UCSD-AML1 (cell line): Measurements from ENCODE around the gene TLE7.

Source experiments
- DNase-seq: peaks from one replicate; lab custom pipeline; 2025; ENCODE audit not compliant: unreplicated experiment; lab: John Stamatoyannopoulos, UW

Gene TLE7

GRCh38 chr16:71449020-71449419 lies 7.2 kb upstream of the TLE7 start:
- no peak for DNase-seq

DNA sequence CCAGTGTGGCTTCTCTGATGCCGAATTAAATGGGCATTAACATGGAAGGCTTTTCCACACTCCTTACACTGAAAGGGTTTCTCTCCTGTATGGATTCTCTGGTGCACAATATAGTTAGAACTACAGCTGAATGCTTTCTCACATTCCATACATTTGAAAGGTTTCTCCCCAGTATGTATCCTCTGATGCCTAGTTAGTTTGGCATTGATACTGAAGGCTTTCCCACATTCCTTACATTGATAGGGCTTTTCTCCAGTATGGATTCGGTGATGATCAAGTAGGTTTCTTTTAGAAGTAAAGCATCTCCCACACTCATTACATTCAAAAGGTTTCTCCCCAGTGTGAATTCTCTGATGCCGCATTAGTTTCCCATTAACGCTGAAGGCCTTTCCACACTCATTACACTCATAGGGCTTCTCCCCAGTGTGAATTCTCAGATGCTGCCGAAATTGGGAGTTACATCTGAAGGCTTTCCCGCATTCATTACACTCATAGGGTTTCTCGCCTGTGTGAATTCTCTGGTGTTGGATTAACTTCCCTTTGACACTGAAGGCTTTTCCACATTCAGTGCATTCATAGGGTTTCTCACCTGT lies 6.5 kb upstream of the TLE7 start:
- DNase-seq, result no peak

DNA sequence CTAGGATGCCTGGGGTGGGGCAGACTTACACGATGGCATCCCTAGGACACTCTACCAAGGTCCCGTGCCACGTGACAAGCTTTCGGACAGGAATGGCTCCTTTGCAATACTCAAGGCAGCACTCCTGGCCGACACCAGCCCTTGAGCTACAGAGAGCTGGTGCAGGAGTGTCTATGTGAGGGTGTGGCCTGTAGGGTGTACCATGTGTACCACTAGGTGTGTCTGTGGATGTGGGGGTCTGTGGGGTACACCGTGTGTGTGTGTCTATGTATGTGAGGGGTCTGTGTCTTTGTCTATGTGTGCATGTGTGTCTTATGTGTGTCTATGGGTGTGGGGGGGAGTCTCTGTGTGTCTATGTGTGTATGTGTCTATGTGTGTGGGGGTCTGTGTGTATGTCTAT lies 1.9 kb upstream of the TLE7 start:
- no peak for DNase-seq

- DNase-seq, result no peak
These were observed 355 bp downstream of the TLE7 start for GRCh38 chr16:71441348-71442050.

GRCh38 chr16:71440669-71441347 lies 1.0 kb downstream of the TLE7 start:
- DNase-seq, result peak; percentile 16

- no peak for DNase-seq
These were observed 2.3 kb downstream of the TLE7 start for GRCh38 chr16:71439523-71439922.

GRCh38 chr16:71436473-71436872 lies 5.4 kb downstream of the TLE7 start:
- no peak for DNase-seq

DNA sequence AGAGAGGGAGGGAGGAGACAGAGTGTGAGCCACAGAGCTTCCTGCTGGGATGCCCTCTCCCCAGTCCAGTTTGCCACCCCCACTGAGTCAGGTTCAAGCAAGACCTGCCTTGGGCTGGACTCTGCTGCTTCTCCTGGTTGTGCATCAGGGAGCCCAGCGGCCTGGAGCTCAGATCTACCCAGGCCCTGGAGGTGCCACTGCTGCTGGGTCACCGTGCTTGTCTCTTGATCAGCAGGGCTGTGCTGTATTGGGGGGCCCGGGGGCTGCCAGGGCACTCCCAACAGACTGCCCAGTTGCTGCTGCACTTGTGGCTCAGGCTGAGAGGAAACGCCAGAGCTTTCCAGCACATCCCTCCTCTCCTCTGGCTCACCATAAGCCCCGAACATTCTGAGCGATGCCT lies 8.9 kb downstream of the TLE7 start:
- no peak for DNase-seq

DNA sequence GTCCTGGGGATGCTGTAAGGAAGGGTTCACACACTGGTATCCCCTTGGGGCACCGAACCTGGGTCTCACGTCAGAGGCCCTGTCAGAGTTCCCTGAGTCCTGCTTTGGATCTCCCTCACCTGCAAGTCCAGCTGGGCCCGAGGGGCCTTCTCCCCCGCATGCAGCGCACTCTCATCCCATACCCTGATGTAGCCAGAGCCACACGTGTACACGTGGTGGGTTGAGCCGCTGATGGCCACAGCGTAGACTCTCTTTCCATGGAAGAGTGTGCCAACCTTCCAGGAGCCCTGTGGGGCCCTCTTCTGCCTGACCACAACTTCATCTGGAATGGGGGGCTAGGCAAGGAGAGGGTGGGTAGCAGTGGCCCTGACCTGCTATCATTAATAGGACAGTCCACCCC lies 9.9 kb downstream of the TLE7 start:
- no peak for DNase-seq

- no peak for DNase-seq
These were observed 10.7 kb downstream of the TLE7 start for GRCh38 chr16:71431176-71431575.

DNA sequence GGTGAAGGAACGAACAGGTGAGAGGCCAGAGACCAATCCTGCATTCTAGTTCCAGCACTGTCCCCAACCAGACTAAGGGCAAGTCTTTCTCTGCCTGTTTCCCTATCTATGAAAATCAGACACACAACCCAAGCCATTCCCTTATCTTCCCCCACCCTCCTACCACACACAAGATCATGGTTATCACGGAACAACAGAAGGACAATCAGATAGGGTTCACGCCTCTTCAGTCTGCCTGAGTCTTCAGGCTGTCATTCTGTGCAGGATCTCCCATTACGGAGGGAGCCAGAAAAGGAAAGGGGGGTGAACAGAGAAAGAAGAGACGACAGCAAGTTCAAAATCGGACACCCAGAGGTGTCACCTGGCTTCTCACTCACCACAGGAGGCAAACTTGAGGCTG lies 11.1 kb downstream of the TLE7 start:
- no peak for DNase-seq

DNA sequence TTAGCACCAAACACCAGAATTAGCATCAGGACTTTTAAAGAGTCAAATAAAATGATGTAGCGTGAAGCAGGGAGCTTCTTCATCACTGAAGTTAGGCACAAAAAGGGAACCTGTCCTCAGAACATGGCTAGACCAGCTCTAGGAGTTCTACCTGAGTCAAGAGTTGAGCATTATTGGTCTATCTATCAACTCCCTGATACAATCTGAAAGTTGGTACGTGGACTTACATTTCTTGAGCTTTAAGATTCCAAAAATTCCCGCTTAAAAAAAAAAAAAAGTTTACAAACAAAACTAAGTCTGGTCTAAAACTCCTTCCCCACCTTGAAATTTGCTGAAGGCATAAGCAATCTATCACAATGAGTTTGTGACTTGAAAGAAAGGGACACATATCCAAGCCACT lies 12.3 kb downstream of the TLE7 start:
- DNase-seq, result no peak

DNA sequence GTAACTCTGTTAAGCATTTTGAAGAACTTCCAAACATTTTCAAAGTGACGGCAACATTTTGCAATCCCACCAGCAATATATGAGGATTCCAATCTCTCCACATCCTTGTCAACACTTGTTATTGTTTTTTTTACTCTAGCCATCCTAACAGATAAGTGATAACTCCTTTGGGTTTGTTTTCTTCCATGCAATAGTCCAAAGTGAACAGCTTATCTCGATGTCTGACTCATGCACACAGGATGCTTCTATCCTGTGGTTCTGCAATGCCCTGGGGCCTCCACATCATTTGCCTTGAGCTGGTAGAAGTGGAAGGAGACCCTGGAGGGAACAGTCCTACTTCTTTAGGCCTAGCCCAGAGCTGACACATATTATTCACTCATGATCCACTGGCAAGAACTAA lies 13.0 kb downstream of the TLE7 start:
- DNase-seq, result no peak

DNA sequence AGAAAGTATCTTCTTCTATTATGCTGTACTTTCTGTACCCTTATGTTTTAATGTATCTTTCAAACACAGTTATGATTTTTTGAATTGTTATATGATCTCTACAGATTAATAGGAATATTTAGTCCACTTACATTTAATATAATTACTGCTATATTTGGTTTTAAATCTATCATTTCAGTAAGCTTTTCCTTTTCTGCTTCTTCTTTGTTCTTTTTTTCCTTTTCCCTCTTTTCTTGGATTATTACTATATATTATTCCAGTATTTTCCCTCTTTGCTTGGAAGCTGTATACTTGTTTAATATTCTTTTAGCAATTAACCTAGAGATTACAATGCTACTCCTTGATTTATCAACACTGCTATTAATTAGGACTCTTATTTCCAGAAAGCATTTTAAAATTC lies 13.5 kb downstream of the TLE7 start:
- DNase-seq, result no peak

DNA sequence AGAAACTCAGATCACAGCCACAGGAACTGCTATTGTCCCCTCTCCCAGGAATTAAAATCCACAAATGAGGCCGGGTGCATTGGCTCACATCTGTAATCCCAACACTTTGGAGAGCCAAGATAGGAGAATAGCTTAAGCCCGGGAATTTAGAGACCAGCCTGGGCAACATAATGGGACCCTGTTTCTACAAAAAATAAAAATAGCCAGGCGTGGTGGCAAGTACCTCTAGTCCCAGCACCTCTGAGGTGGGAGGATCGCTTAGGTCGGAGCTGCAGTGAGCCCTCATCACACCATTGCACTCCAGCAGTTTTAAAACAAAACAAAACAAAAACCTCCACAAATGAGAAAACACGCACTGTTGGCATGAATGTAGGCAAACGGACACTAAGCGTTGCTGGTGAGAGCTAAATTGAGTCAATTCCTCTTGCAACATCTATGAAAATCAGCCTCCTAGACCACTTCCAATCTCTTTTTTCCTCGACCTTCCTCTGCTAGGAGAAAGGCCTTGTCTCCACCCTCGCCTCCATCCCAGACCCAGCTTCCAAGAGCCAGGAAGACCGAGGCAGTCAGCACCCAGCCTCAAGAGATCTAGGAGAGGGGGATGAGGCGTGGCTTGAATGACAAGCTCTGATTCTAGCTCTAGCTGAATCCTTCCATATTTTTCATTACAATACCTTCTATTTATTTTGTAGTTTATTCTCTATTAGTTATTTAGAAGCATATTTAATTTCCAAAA lies 14.8 kb downstream of the TLE7 start:
- no peak for DNase-seq

- peak; percentile 58 for DNase-seq
These were observed 15.6 kb downstream of the TLE7 start for GRCh38 chr16:71426069-71426879.

DNA sequence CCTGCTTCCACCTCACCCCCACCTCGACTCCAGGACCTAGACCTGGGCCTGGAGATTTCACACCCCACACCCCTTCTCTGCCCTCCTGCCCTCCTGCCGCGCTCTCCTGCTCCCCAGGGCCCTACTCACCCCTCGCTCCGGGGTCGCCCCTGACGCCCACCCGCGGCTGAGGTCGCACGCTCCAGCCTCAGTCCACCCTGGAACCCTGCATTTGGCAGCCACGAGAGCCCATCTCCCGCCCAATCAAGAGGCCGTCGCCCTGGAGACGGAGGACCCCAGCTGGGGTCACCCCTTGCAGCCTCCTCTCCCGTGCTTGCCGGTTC lies 16.1 kb downstream of the TLE7 start:
- no peak for DNase-seq

- DNase-seq, result no peak
These were observed 17.2 kb downstream of the TLE7 start for GRCh38 chr16:71424626-71425025.

DNA sequence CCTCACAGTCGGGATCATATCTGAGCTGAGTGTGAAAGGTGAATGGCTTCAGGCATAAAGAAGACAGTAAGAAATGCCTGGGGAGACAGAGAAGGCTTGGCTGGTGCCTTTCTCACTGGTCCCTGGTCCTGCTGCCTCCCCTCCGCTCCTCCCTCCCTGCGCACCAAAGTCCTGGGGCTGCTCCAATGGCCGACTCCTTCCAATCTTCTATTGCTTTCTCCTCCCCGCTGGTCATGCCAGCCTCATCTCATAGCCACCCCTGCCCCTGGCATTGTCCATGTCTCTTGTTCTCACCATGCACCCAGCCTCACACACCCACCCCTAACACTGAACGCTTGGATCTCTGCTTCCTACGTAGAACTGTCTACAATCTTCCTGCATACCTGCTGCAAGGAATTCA lies 18.0 kb downstream of the TLE7 start:
- DNase-seq, result no peak

DNA sequence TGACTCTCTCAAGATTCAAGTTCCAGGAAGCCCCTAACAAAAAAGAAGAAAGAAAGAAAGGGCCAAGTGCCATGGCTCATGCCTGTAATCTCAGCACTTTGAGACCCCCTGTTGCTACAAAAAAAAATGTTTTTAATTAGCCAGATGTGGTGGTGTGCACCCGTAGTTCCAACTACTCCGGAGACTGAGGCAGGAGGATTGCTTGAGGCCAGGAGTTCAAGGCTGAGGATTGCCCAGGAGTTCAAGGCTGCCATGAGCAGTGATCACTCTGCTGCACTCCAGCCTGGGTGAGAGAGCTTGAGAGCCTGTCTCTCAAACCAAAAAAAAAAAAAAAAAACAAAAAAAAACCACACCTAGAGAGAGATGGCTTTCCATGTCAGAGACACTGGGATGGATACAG lies 18.8 kb downstream of the TLE7 start:
- DNase-seq, result no peak

DNA sequence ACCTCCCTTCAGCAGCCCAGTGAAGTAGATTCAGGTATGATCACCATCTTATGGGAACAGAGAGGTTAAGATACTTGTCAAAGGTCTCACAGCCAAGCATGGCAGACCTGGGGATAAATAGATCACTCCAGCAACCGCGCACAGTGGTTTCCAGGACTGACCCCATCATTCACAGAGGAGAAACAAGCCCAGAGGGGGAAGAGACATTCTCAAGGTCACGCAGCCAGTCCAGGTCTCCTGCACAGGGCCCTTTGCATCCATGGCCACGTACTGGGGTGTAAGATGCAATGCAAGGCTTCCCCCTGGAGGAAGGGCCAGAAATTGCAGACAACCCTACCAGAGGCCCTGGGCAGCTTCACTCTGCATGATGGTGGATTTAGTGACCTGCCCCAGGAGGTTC lies 19.9 kb downstream of the TLE7 start:
- DNase-seq, result peak; percentile 34
